NCI-H748 (cell line): ENCODE measurements around the gene EXOC6B.
A peak's percentile ranks its signal among the peaks of the same experiment; 100 is the strongest.

Source experiments
- DNase-seq: peaks from one replicate; lab custom pipeline; 2025; ENCODE audit not compliant: unreplicated experiment; lab: John Stamatoyannopoulos, UW

Gene EXOC6B

GRCh38 chr2:72235497-72236415 is 590.1 kb downstream of the EXOC6B start:
- no peak for DNase-seq

- DNase-seq = no peak
Observed at GRCh38 chr2:72233211-72233610, 592.6 kb downstream of the EXOC6B start.

DNA sequence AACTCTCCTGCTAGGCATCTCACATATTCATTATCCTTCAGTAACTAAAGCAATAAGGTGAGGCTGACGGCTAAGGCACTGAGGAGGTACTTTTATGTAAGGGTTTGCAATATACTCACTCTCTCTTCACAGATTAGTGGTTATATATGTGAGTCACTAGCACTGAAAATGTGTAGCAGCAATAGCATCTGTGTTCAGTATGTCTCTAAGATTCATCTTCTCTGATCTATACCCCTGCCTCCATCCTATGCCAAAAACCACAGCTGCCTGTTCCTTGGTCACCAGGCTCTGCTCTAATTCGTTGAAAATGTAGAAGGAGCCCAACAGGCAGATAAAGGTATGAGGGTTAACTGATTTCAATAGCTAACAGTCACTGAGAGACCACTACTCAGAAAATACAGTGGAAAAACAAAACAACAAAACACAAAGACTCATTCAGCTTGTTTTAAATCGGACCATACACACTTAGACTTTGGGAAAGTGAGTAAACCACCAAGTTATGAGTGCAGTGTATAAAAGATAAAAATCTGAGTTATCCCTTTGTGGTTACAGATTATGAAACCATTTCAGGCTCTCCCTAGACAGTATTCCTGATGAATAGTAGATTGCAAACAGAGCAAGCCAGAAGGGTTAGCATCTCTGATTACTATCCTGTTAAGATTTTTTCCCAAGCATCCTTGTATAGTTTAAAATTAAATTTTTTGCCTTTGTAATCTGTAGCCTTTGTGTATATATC is 602.8 kb downstream of the EXOC6B start:
- no peak for DNase-seq

DNA sequence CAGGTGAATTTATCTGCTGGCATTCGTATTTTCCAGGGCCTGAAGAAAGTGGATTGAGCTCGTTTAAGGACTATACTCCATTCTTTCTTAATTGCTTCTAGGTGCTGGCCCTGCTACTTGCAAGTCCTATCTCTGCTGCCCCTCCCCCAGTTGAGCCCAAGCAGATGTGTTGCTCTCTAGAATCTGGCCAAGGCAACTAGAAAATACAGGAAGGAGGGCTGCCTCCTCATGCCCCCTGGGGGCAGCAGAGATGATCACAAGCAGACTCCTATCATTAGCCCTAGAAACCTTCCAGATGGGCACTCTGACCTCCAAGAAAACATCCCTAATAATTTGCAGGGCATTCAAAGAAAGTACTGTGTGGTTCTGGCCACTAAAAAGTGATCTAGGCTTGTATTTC is 605.7 kb downstream of the EXOC6B start:
- DNase-seq = peak; percentile 1

- DNase-seq = no peak
Observed at GRCh38 chr2:72214429-72215143, 611.2 kb downstream of the EXOC6B start.

DNA sequence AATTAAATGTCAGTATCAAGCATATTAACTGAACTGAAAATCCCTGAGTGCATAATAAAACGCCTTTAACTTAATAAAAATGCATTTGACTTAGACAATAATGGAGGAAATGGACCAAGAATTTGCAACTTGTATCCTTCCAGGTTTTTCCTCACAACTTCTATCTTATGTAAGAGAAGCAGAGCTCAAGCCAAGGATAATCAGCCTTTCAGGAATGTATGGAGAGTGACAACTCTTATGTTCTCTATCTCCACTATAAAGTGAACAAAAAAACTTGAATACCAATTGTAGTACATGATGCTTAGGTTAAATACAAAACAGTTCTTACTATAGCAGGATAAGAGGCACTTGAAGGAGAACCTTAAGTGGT is 613.4 kb downstream of the EXOC6B start:
- DNase-seq = no peak

- no peak for DNase-seq
Observed at GRCh38 chr2:72211777-72212485, 613.9 kb downstream of the EXOC6B start.

DNA sequence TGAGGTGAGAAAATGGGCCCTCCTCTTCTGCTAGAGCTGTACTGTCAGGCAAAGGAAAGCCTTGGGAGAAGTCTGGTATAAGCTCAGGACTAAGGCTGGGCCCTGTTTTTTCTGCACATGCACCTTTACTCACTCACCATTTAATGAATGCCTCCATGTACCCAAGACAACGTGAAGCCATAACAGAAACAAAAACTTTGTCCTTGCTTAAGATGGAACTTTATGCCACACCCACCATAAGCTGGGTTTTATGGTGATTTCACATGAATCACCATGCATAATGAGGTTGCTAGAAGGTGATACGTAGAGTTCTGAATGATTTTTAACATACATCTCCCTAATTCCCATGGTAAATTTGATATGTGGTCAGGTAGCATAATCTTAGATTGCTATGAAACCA is 614.5 kb downstream of the EXOC6B start:
- DNase-seq = no peak

DNA sequence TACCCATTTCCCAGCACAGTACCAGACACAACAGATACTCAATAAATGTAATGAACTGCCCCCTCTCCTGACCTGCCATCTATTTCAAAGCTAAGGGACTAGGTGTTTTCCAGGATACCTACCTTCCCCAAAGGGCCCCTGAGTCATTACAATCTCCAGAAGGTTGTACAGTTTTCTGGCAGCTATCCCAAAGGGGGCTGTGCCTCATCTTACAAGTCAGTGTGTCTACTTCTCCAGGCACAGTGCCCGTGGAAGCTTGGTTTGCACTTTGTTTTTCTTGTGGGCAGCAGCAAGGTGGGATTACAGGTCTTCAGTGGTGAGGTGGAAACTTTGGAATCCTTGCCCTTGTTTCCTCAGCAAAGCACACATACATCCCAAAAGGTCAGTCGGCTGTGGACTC is 615.4 kb downstream of the EXOC6B start:
- no peak for DNase-seq

DNA sequence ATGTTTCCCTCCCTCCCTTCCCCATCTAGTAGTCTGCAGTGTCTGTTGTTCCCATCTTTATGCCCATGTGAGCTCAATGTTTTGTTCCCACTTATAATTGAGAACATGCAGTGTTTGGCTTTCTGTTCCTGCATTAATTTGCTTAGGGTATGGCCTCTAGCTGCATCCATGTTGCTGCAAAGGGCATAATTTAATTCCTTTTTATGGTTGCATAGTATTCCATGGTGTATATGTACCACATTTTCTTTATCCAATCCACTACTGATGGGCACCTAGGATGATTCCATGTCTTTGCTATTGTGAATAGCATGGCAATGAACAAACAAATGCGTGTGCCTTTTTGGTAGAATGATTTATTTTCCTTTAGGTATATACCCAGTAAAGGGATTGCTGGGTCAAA is 617.6 kb downstream of the EXOC6B start:
- no peak for DNase-seq

DNA sequence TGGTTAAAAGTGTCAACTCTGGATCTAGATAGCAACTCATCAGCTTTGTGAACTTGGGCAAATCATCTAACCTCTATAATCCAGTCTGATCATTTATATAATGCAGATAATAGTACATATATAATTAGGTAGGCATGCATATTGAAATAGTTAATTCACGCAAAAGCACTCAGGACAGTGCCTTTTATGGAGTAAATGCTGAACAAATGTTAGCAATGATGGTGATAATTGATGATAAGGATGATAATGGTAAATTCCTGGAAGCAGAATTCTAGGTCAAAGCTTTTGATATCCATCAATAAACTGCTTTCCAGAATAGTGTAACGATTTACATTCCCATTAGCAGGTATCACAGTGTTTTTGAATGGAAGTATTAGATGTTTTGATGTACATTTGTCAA is 618.5 kb downstream of the EXOC6B start:
- no peak for DNase-seq

DNA sequence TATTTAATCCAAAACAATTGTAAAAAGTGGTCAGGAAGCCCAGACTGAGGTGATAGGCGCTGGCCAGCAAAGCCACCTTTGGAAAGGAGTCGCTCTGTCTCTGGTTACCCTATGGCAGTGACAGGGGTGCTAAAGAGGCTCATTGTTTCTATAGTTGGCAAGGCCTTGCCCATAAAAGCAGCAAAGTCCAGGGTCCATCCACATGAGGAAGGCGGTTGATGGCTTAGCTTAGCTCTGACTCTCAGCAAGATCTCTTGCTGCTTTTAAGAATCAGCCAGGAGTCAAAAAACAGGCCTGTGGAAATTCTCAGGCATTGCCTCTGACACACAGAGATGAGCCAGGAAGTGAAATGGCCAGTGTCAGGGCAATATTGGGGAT is 620.3 kb downstream of the EXOC6B start:
- no peak for DNase-seq

DNA sequence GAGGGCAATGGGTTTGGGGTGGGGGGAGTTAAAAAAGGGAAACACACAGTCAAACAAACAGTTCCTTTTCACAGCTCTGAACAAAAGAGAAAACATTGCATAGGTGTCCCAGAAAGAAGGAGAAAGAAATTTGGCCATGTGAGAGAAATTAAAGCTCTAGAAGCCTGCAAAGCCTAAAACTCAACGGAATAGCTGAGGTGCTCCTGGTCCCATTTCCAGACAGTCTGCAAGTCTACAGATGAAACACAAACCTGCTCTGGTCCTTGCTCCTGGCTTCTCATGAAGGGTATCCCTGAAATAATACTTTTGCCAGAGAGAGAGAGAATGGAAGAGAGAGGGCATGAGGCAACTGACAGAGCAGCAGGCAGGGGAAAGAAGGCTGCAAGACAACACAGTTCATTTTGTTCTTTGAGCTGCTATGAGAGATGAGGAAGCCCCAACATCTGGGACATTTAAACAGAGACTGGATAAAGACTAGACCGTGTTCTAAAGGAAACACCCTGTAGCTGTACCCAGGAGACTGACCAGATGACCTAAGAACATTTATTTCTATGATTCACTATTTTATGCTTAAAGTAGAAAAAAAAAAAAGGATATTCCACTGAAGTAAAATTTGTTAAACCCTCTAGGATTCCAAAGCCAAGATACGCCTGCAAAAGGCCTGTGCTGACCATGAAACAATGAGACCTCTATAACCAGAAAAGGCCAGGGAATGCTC is 620.9 kb downstream of the EXOC6B start:
- no peak for DNase-seq

GRCh38 chr2:72204156-72204785 is 621.6 kb downstream of the EXOC6B start:
- DNase-seq = no peak

GRCh38 chr2:72198532-72199241 is 627.1 kb downstream of the EXOC6B start:
- DNase-seq = peak; percentile 4

DNA sequence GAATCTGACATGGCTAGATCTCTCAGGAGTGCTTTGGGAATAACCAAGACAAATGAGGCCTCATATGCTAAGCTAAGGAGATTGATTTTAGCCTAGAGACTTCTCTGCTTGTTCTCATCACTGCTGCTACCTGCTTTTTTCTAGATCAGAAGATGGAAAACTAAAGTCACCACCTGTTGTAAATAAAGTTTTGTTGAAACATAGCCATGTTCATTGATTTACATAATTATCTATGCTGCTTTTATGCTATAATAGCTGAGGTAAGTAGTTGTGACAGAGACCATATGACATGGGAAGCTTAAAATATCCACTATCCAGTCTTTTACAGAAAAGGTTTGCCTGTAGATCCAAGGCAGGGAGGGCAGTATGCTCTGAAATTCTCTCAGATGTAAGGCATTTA is 632.1 kb downstream of the EXOC6B start:
- DNase-seq = no peak

DNA sequence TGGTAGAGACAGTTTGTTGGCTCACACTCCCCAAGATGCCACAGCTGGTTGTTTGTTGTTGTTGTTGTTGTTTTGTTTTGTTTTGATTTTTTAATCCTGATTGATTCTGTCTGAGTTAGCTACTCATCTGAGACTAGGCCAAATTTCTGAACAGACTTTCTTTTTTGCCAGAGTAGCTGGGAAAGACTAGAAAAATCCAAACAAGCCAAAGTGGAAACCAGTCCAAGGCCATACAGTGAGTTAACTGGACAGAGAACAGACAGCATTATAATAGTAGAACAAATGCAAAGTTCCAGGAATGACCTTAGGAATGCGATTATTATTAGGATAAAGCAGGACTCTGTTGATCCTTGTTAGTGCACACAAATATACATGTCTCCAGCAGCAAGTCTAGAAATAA is 634.4 kb downstream of the EXOC6B start:
- no peak for DNase-seq

DNA sequence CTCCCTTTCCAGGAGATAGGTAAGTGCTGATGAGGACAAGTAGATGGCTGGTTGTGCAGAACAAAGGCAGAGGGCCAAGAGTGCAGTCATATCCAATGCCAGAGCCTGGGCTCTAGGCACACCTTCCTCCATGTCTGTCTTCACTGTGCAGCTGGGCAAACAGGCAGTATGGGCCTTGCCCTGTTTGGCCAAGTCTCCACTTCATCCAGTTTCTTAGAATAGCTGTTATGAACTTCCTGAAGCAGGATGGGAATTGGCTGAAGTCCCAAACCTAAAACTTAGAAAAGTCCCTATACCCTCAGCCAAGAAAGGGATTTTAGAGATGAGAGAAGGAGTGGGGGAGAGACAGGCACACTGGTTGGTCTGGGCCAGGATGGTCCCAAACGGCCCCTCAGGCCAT is 640.6 kb downstream of the EXOC6B start:
- DNase-seq = no peak

GRCh38 chr2:72183466-72183865 is 642.4 kb downstream of the EXOC6B start:
- DNase-seq = no peak
